GM12891 (cell line): Measurements from ENCODE around the gene DPP10.

ENCODE experiments used
- PAX5 ChIP-seq: IDR thresholded peaks from 2 replicates; pipeline ENCODE4 v1.6.1; 2011; ENCODE audit warnings: low read length, moderate library complexity, mild to moderate bottlenecking; ENCODE audit not compliant: insufficient read depth, severe bottlenecking
- POLR2A ChIP-seq: IDR thresholded peaks from 2 replicates; pipeline ENCODE4 v1.6.1; 2011; ENCODE audit warnings: low read depth, low read length, control low read depth
- POLR2AphosphoS5 ChIP-seq: IDR thresholded peaks from 2 replicates; pipeline ENCODE4 v1.6.1; 2011; ENCODE audit warnings: low read depth, low read length, control low read depth
- POU2F2 ChIP-seq: IDR thresholded peaks from 2 replicates; pipeline ENCODE4 v1.6.1; 2011; ENCODE audit warnings: low read depth, mild to moderate bottlenecking, control low read depth, low read length, moderate library complexity
- SPI1 ChIP-seq: IDR thresholded peaks from 2 replicates; pipeline ENCODE4 v1.6.1; 2011; ENCODE audit warnings: low read depth, low read length, control low read depth
- TAF1 ChIP-seq: IDR thresholded peaks from 2 replicates; pipeline ENCODE4 v1.6.1; 2011; ENCODE audit warnings: low read depth, low read length, control low read depth

GRCh38 chr2:115389024-115389423 lies 946.6 kb downstream of the DPP10 start:
- TF ChIP-seq POLR2A (no peak), TAF1 (no peak), POLR2AphosphoS5 (no peak), POU2F2 (no peak), PAX5 (no peak), SPI1 (no peak)
